ENCODE results near the gene RSKR. TPM values are rescaled to one million over a fixed set of nuclear protein-coding genes. Genes with fewer than 3 reads are reported as not detected.
A peak's percentile ranks its signal among the peaks of the same experiment; 100 is the strongest.
"Not testable (repeated sequence)": the region's sequence is repeated elsewhere in the genome, so short reads cannot be mapped to it uniquely, and the experiment has no call there.

Gene RSKR
- polyA plus RNA-seq (2011; rRNA removed): 3.7 and 4.8 TPM in 2 replicates
- 3.9 and 7.2 TPM in 2 replicates for polyA minus RNA-seq (2011; rRNA and poly(A)+ RNA removed)

DNA sequence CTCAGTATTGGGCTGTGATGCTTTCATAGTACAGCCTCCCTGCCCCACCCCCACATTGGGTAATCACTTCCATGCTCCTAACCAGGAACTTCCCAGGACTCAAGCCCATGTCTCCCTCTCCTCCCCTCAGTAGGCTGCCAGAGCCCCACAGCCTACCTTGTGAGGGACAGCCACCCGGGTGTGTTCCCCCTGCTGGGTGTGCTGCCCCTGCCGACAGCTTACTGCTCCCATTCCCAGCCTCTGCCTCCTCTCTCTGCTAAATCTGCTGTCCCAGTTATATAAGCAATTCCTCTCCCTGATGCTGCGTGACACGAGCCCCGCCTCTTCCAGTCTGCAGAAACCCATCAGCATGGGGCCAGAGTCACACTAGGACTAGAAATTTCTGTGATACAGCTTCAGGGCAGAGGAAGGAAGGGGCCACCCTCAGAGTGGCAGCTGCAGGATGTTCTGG is at the start of gene RSKR:
RSKR (minus strand) TSS at position 255 of the 451 bp plus-strand sequence; CDS start at position 231, 24 bp downstream.
- ChIA-PET POLR2A (no interaction called here), CTCF (interaction anchor here (0.6 to 3.7 kb wide), 12 partner anchors 9 to 118 kb away, joined by 3 to 35 read pairs (median 8); partner anchors contain the start of genes BLTP2 and SPAG5)
- Histone ChIP-seq H3K36me3 (ENCODE audit: control insufficient read depth, insufficient read depth, low read length) (peaks cover 15% of the 10 kb centered on the region), H3K4me3 (ENCODE audit: low read depth, low read length) (no peak within 1 kb of the TSS), H3K27me3 (ENCODE audit: control insufficient read depth, insufficient read depth, low read length) (no peaks in the 10 kb centered on the region)
- TF ChIP-seq, protein P1, sequence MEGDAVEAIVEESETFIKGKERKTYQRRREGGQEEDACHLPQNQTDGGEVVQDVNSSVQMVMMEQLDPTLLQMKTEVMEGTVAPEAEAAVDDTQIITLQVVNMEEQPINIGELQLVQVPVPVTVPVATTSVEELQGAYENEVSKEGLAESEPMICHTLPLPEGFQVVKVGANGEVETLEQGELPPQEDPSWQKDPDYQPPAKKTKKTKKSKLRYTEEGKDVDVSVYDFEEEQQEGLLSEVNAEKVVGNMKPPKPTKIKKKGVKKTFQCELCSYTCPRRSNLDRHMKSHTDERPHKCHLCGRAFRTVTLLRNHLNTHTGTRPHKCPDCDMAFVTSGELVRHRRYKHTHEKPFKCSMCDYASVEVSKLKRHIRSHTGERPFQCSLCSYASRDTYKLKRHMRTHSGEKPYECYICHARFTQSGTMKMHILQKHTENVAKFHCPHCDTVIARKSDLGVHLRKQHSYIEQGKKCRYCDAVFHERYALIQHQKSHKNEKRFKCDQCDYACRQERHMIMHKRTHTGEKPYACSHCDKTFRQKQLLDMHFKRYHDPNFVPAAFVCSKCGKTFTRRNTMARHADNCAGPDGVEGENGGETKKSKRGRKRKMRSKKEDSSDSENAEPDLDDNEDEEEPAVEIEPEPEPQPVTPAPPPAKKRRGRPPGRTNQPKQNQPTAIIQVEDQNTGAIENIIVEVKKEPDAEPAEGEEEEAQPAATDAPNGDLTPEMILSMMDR (IDR thresholded peaks at IDR 0.05; ENCODE audit: insufficient read depth, low read depth, low read length): no peak
- DNase-seq (ENCODE audit: low read depth): no peak

GRCh38 chr17:28663723-28664122 is 49.7 kb upstream of the RSKR start:
- Histone ChIP-seq H3K36me3 (ENCODE audit: control insufficient read depth, insufficient read depth, low read length) (peaks cover 2% of the 10 kb centered on the region; the same call in 1 of the 2 replicates), H3K4me3 (ENCODE audit: low read depth, low read length) (no peak overlapping the region), H3K27me3 (ENCODE audit: control insufficient read depth, insufficient read depth, low read length) (no peaks in the 10 kb centered on the region)
- TF ChIP-seq, protein P1 (IDR thresholded peaks at IDR 0.05; ENCODE audit: insufficient read depth, low read depth, low read length): no peak
- POLR2A ChIA-PET: no interaction called here
- DNase-seq (ENCODE audit: low read depth): no peak
- CTCF ChIA-PET: interaction anchor here (1.5 kb wide), 1 partner anchor 17 kb away, joined by 8 read pairs; no protein-coding TSS in a partner anchor

DNA sequence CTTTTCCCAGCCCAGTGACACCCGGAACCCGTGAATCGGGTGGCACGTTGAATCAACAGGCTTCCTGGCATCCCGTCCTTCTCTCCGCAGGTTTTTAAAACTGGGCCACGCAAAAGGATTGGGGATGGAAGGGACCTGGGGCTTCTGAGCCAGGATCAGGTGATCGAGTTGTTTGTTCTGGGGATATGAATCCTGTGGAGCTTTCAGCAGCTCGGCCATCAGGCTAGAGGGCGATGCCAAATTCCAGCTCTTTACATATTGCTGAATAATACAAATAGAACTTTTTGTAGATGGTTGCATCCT is 48.5 kb upstream of the RSKR start:
- H3K4me3 ChIP-seq (ENCODE audit: low read depth, low read length): peak overlapping the region; percentile 77
- TF ChIP-seq, protein P1 (IDR thresholded peaks at IDR 0.05; ENCODE audit: insufficient read depth, low read depth, low read length): no peak
- ChIA-PET POLR2A (no interaction called here), CTCF (interaction anchor here (1.5 to 1.7 kb wide), 2 partner anchors 16 to 19 kb away, joined by 3 to 8 read pairs; no protein-coding TSS in a partner anchor)
- H3K27me3 ChIP-seq (ENCODE audit: control insufficient read depth, insufficient read depth, low read length): no peaks in the 10 kb centered on the region
- no peaks in the 10 kb centered on the region for H3K36me3 ChIP-seq (ENCODE audit: control insufficient read depth, insufficient read depth, low read length)
- no peak for DNase-seq (ENCODE audit: low read depth)

DNA sequence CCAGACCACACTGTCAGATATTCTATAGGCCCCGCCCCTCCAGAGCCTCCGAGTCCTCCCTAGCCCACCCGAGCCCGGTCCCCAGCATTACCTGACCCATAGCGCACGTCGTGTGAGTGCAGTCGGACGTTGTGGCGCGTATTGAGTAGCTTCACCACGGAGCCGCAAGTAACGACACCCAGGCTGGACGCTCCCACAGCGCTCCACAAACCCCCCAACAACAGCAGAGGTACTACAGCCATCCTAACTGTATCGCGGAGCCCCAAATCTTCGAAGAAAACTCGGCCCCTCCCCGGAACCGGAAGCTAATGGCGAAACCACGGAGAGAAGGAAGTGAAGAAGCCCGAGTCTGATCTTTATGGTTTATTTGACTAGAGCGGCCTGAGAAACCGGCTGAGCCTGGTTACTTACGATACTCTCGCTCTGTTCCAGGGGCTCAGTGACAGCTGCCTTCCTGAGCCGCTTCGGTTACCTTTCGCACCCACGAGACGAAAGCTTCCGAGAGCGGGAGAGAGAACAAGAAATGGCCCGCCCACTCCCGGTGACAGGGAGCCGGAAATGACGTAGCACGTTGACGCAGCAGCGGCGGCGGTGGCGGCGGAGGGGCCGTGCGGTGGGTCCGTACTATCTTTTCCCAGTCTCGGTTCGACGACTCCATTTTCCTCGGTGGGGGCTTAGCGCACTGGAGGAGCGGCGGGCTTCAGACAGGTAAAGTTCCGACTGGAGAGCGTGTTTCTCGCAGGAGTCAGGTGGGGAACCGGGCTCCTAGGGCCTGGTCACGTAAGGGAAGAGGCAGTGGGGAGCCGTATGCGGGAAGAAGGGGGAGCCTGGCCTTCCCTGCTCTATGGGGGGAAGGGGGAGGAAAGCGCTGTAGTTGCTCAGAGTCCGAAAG is 47.9 kb upstream of the RSKR start, which contains the start of the genes SDF2 and SUPT6H:
SDF2 (minus strand) TSS at position 272 of the 892 bp plus-strand sequence; CDS start at position 242, 30 bp downstream.
SUPT6H (plus strand) TSS at position 571 of the 892 bp plus-strand sequence. CDS start 11,197 bp downstream, outside the sequence.
- no peaks in the 10 kb centered on the region for H3K36me3 ChIP-seq (ENCODE audit: control insufficient read depth, insufficient read depth, low read length)
- peak within 1 kb of the TSS; percentile 77 for H3K4me3 ChIP-seq (ENCODE audit: low read depth, low read length)
- CTCF ChIA-PET: interaction anchor here (0.7 to 2.0 kb wide), 6 partner anchors 15 to 429 kb away, joined by 3 to 13 read pairs (median 3); no protein-coding TSS in a partner anchor
- no peaks in the 10 kb centered on the region for H3K27me3 ChIP-seq (ENCODE audit: control insufficient read depth, insufficient read depth, low read length)
- POLR2A ChIA-PET: interaction anchor here (0.9 kb wide), 1 partner anchor 48 kb away, joined by 3 read pairs; no protein-coding TSS in a partner anchor
- TF ChIP-seq, protein P1 (IDR thresholded peaks at IDR 0.05; ENCODE audit: insufficient read depth, low read depth, low read length): no peak
- DNase-seq (ENCODE audit: low read depth): peak; percentile 34

GRCh38 chr17:28659497-28659881 is 45.5 kb upstream of the RSKR start:
- H3K4me3 ChIP-seq (ENCODE audit: low read depth, low read length); DNase-seq (ENCODE audit: low read depth); CTCF ChIA-PET; H3K27me3 ChIP-seq (ENCODE audit: control insufficient read depth, insufficient read depth, low read length); POLR2A ChIA-PET; H3K36me3 ChIP-seq (ENCODE audit: control insufficient read depth, insufficient read depth, low read length): not testable (repeated sequence)

GRCh38 chr17:28658766-28659496 is 44.9 kb upstream of the RSKR start:
- H3K36me3 ChIP-seq (ENCODE audit: control insufficient read depth, insufficient read depth, low read length); H3K4me3 ChIP-seq (ENCODE audit: low read depth, low read length); DNase-seq (ENCODE audit: low read depth); CTCF ChIA-PET; H3K27me3 ChIP-seq (ENCODE audit: control insufficient read depth, insufficient read depth, low read length); POLR2A ChIA-PET: not testable (repeated sequence)

DNA sequence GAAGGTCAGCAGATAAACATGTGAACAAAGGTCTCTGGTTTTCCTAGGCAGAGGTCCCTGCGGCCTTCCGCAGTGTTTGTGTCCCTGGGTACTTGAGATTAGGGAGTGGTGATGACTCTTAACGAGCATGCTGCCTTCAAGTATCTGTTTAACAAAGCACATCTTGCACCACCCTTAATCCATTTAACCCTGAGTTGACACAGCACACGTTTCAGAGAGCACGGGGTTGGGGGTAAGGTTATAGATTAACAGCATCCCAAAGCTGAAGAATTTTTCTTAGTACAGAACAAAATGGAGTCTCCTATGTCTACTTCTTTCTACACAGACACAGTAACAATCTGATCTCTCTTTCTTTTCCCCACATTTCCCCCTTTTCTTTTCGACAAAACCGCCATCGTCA is 44.4 kb upstream of the RSKR start:
- DNase-seq (ENCODE audit: low read depth); H3K4me3 ChIP-seq (ENCODE audit: low read depth, low read length); H3K27me3 ChIP-seq (ENCODE audit: control insufficient read depth, insufficient read depth, low read length); POLR2A ChIA-PET; H3K36me3 ChIP-seq (ENCODE audit: control insufficient read depth, insufficient read depth, low read length): not testable (repeated sequence)
- CTCF ChIA-PET: interaction anchor here (1.6 to 1.9 kb wide), 2 partner anchors 10 to 11 kb away, joined by 5 to 7 read pairs; no protein-coding TSS in a partner anchor
